LNCAP (cell line): ENCODE results near the gene CLDN10.
A peak's percentile ranks its signal among the peaks of the same experiment; 100 is the strongest.

ENCODE experiments used
- TF ChIP-seq, protein P1 (sequence below): fragments of 450-650 bp; IDR thresholded peaks from 2 replicates; pipeline ENCODE4 v1.5.1; 2017; ENCODE audit warnings: mild to moderate bottlenecking

Gene CLDN10

GRCh38 chr13:95530178-95530577 is 22.3 kb upstream of the CLDN10 start:
- TF ChIP-seq, protein P1, sequence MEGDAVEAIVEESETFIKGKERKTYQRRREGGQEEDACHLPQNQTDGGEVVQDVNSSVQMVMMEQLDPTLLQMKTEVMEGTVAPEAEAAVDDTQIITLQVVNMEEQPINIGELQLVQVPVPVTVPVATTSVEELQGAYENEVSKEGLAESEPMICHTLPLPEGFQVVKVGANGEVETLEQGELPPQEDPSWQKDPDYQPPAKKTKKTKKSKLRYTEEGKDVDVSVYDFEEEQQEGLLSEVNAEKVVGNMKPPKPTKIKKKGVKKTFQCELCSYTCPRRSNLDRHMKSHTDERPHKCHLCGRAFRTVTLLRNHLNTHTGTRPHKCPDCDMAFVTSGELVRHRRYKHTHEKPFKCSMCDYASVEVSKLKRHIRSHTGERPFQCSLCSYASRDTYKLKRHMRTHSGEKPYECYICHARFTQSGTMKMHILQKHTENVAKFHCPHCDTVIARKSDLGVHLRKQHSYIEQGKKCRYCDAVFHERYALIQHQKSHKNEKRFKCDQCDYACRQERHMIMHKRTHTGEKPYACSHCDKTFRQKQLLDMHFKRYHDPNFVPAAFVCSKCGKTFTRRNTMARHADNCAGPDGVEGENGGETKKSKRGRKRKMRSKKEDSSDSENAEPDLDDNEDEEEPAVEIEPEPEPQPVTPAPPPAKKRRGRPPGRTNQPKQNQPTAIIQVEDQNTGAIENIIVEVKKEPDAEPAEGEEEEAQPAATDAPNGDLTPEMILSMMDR = no peak

DNA sequence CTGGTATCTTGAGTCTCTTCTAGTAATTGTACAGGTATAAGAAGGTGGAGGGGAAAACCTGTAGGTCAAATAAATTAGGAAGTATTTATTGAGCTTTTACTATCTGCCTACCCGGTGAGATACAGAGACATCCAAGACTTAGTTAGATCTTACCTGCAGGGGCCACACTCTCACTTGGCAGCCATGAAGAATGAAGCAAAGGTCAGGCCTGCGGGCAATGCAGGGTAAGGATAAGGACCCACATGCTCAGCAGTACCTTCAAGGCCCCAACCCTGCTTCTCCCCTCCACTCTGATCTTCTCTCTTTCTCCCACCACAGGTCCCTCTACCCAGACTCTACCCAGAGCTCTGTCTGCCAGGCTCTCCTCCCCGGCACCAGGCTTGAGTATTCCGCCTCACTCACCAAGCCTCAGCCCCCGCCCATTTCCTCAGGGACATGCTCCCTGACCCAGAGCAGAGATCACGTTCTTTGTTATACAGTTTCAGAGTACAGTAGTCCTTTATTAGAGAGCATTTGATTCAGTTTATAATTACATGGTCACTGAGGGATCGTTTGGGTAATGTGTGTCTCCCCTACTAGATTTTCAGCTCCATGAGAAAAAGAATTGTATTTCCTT is 18.9 kb upstream of the CLDN10 start:
- TF ChIP-seq, protein P1 = no peak

- TF ChIP-seq, protein P1 = no peak
Measured at GRCh38 chr13:95535243-95535642, 17.3 kb upstream of the CLDN10 start.

- TF ChIP-seq, protein P1 = peak; percentile 42; the same call in 1 of the 2 replicates
Measured at GRCh38 chr13:95536632-95537241, 15.8 kb upstream of the CLDN10 start.

DNA sequence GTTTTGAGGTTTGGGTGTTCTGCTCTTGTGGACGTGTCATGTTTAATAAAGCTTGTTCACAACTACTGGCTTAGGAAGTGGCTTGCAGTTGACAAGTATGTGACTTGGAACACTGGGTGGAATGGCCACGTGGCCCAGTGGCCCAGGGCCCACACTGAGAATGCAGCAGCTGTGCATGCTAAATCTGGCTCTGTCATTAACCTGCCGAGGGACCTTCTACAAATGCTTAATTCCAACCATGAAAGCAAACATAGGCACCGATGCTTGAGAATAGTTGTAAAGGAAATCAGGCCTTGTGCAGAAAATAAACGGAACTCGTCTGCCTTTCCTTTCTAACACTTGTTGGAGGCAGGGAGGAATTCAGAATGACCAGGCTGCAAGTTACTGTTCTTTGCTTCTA is 11.6 kb upstream of the CLDN10 start:
- TF ChIP-seq, protein P1 = no peak

- TF ChIP-seq, protein P1 = no peak
Measured at GRCh38 chr13:95541308-95541707, 11.2 kb upstream of the CLDN10 start.

- TF ChIP-seq, protein P1 = no peak
Measured at GRCh38 chr13:95541911-95542474, 10.5 kb upstream of the CLDN10 start.
